HG02870 (cell line): Measurements from ENCODE around the gene SOX10.
"Not testable (repeated sequence)": the region's sequence is repeated elsewhere in the genome, so short reads cannot be mapped to it uniquely, and the experiment has no call there.

Source experiments
- ATAC-seq: cut with Tn5 transposase; IDR thresholded peaks from one replicate; pipeline ENCODE4 v1.9.1; 2021; ENCODE audit warnings: mild to moderate bottlenecking, moderate library complexity; ENCODE audit not compliant: unreplicated experiment

Gene SOX10

DNA sequence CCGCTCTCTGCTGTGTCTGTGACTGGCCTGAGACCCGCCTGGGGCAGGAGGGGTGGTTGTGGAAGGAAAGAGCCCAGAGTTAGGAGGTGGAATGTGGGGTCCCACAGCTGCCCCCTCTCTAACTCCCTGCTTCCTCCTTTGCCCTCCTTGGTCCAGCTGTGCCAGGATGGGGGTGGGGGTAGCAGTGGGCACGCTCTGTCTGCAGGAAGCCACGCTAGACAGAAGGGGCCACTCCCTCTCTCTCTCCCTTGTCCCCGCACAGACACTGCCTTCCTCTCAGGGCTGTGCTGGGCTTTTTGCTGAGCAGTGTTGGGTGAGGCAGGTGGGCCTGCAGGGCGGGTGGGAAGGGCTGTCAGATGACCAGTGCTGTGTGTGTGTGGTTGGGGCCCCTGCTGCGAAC is 2.0 kb upstream of the SOX10 start:
- no peak for ATAC-seq

DNA sequence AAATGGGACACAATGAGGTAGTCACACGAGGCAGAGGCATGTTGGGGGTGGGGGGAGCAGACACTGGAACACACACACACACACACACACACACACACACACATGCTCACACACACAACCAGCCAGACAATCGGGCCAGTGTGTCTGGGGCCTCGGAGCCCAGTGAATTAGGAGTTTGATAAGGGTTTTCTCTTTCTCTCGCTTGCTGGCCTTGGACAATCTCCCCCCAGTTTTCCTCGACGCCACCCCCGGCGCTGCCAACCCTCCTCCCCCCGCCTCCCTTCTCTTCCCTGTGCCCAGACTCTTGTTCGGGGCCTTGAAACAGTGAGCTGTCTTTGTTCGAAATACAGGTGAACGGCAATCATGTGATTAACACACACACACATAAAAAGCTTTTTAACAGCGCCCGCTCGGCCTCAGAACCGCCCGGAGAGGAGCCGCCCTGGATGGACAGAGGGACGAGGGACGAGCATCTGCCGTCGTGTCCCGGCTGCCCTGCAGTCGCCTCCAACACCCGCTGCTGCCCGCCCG is 1.5 kb upstream of the SOX10 start:
- ATAC-seq: no peak

DNA sequence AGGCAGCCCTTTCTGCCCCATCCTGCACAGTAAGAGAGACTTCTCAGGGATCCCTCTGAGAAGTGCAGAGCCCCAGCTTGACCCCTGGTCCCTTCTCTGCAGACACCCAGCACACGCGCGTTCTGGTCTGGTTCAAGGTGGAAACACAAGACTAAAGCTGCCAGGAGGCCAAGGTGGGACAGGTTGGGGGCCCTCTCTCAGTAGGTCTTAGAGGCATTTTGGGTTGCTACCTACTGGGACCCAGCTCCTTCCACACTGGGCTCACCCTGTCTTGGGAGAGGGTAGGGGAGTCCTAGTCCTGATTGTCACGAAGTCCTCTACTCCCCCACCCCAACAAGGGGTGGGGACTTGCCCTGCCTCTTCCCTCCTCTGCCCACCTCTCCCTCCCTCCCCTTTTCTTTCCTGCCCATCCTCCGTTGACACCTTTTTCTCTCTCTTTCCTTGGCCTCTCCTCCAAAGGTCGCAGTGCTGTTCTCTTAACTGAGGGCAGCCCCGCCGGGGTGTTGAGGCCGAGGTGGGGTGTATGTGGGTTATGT is 763 bp upstream of the SOX10 start:
- no peak for ATAC-seq

DNA sequence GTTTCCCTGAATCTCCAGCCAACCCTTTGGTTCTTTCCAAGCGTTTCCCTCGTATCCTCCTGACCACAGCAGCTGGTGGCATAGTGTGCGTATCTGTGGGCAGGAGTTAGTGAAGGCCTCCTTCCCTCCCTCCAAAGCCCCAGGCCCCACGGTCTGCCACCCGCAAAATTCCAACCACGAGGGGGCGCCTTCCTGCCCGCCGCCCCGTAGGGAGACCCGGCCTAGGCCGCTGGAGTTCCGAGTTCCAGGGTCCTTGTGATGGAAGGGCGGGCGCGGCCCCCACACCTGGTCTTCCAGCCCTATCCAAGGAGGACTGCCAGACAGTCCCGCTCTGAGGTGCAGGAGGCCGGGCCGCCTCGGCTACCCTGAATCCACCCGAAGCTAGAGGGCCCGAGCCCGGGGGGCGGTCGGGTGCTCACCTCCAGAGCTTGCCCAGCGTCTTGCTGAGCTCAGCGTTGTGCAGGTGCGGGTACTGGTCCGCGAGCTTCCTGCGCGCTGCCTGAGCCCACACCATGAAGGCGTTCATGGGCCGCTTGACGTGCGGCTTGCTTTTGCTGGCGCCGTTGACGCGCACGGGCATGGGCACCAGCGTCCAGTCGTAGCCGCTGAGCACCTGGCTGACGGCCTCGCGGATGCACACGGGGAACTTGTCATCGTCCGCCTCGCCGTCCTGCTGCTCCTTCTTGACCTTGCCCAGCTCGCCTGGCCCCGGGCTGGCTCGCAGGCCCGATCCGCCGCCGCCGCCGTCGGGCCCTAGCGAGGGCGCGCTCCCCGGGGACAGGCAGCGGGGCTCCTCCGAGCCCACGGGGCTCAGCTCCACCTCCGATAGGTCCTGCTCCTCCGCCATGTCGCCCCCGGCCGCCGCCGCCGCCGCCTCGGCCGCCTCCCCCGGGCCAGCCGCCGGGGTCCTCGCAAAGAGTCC is 1.2 kb downstream of the SOX10 start:
- no peak for ATAC-seq

DNA sequence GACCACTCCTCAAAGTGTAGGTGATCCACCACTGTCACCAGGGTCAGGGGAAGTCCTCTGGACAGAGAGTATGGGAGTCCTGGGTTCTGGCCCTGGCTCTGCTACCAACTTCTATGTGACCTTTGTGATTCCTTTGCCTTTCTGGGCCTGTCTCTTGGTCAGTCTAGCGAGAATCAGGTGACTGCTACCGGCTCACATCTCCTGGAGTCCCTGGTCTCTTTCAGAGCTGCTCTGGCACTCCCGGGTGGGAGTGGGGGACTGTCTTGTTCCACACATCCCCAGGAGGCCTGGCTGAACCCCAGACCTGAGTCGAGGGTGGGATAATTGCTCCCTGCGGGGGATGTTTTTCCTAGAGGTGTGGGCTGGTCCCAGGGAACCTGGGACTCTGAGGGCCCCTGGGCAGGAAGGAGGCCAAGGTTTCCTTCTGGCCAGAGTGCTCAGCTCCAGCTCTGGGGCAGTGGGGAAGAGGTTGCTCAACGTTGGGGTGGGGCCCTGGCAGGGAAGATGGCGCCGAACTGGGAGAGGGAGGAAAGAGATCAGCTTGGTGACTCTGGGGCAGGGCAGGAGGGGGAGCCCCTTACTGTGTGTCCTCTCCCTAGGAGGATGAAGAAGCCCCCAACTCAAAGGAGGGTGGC is 2.1 kb downstream of the SOX10 start:
- ATAC-seq: no peak

DNA sequence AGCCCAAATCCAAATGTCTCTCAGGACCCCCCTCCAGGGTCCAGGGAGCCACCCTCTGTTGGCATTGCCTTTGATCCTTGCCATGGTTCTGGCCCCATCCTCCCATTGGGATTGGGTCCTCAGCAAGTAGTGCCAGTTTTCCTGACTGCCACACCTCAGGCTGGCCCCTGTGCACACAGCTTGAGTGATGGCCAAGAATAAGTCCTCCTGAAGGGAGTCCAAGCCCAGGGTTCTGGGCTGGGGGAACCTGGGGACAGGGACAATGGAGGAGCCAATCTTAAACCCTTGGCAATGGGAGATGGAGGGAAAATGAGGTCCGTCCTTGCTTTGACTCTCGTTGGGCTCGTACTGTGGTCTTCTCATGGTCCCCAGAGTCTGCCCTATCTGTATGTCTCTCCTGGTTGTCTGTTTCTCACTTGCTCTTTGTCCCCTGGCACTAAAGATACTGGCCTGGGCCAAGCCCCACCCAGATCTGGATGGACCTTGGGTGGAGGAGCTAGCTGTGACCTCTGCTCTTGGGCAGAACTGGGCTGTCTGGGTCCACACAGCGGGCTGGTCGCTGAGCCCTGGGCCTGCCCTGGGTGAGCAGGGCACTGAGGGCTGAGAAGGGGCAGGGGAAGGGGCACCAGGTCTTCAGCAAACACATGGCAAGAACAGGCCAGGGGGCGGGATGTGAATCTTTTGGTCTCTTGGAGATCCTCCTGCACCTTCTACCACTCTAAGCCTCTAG is 2.9 kb downstream of the SOX10 start:
- ATAC-seq: no peak

DNA sequence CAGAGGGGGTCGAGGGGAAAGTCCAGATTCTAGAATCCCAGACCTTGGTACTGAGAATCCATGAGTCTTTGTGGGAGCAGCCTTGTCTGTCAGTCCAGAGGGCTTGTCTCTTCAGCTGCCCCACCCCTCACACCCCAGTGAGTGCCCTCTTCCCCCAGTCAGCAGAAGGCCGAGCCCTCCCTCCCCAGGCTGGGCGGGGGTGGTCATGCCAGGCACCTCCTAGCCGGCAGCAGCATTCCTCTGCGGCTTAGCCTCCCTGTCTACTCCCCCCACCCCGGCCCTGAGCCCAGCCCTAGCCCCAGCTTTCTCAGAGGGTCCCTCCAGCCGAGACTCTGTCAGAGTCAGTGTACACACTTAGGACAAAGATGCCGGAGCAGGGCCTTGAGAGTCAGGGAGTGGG is 4.6 kb downstream of the SOX10 start:
- ATAC-seq: no peak

DNA sequence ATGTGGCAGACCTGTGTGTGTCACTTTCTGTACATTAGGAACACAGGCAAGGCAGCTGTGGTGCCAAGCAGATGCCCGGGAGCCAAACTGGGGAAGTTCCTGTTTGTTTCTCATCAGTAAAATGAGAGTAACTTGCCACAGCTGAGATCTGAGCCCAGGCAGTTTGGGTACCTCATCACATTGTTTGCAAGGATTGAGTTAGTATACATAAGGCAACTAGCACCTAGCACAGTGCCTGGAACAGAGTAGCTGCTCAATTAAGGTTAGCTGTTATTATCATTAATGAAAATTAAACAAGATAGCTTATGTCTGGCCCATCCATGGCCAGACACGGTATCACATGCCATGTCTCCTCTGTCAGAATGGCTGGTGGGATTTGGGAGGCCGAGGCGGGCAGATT is 7.8 kb downstream of the SOX10 start:
- no peak for ATAC-seq

DNA sequence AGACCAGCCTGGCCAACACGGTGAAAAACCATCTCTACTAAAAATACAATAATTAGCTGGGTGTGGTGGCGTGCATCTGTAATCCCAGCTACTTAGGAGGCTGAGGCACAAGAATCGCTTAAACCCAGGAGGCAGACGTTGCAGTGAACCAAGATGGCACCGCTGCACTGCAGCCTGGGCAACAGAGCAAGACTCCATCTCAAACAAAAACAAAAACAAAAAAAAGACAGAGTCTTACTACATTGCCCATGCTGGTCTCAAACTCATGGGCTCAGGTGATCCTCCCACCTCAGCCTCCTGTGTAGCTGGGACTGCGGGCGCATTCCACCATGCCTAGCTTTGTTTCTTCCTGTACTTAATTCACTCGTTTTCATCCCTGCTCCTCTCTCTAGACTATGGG is 8.3 kb downstream of the SOX10 start:
- ATAC-seq: not testable (repeated sequence)

DNA sequence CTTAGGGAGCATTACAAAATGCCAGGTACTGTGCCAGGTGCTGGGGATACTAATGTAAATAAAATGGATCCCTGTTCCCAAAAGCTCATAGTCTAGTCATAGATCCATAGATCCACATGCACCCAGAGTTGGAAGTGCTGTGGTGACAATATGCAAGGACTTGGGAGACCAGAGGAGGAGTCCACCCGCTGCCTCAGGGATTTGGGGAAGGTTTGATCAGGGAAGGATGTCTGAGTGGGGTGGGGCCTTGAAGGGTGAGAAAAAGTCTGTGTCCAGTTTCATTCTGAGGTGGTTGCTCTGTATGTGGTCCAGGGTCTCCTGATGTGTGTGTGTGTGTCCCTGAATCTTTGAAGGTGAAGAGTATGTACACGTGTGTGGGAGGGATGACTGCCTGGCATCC is 9.2 kb downstream of the SOX10 start:
- no peak for ATAC-seq

DNA sequence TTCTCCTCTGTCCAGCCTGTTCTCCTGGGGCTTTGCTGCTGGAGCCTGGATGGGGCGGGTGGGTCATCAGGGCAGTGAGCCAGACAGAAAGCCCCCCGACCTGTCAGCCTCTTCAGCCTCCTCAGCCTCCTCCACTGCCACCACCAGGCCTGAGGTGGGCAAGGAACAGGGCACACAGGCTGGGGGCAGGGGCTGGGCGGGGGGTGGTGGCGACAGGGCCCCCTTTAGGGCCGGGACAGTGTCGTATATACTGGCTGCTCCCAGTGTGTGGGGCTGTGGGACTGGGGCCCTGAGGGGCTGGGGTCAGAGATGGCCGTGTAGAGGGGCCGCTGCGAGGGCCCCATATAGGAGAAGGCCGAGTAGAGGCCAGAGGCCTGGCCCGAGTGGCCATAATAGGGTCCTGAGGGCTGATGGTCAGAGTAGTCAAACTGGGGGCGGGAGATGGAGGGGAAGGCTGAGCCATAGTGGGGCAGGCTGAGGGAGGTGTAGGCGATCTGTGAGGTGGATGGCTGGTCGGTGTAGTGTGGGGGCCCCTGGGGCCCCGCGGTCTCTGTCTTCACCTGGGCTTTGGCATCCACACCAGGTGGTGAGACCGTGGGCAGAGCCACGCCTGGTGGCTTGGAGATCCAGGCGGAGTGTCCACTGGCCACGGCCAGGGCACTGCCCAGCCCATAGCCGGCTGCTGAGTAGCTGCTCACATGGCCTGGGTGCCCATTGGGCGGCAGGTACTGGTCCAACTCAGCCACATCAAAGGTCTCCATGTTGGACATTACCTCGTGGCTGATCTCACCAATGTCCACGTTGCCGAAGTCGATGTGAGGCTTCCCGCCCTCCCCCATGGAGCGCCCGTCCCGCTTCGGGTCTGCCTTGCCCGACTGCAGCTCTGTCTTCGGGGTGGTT is 10.8 kb downstream of the SOX10 start:
- ATAC-seq: no peak

DNA sequence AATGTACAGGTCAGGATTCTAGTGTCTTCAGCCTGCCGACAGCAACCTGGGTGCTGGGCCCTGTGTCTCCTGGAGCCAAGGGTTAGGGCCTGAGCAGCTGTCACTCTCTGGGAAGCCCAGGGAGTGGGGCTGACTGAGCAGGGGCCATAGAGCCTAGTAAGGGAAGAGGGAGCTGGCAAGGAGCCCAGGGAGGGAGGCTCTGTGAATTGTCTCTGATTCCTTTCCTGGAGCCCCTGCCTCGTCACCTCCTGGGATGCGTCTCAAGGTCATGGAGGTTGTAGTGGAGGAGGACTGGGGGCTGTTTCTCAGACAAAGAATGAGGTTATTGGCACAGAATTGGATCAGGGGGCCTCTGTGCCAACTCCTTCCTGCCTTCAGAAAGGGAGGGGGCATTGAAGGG is 11.8 kb downstream of the SOX10 start:
- no peak for ATAC-seq

DNA sequence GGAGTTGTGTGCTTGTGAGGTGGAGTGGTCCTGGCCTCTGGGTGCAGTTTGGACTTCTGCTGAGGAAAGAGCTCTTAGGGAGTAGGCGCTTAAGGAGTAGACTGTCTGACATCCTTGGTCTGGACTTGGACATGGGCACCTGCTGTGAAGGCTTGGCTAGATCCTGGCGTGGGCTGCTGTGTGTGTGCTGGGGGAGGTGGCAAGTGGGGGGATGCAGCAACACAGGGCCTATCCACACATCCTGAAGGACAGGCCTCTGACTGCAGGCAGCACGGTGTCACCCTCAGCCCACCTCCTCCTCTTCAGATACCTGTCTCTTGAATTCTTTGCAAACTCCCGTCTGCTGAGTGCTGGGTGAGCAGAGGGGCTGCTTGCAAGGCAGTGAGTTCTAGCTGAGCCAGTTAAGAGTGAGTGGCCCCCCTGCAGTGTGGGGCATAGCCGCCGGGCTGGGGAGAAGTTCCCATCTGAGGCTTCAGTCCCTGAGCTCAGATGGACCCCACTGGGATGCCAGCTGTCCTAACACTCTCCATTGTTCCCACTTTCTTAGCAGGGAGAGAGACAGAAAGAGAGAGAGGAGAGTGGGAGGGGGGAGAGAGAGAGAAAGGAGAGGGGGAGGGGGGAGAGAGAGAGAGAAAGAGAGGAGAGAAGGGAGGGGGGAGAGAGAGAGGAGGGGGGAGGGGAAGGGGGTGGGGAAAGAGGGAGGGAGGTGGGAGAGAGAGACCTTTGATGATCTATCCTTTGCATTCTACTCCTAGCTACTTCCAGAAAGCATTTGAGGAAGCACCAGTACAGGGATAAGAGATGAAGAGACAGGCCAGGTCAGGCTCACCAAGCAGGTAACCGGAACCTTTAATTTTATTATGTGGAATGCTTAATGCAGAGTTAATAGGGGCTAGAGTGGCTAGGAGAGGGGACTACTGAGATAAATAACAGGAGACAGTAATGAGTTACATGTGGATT is 12.6 kb downstream of the SOX10 start:
- ATAC-seq: no peak

DNA sequence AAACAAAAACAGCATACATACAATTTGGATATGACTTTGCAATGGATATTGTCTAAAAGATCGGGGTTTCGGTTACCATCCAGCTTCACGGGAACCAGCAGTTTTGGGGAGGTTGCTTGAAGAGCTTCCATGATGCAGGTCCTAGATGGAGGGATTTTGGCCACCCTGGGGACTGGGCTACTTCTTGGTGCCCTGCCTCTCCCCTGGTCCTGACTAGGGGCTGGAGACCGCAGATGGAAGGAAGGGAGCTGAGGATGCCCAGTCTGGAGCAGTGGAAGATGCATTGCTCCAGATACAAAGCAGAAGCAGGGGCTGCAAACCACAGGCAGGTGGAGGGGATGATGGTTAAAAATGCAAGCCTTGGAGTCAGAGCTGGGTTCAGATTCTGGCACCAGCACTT is 13.5 kb downstream of the SOX10 start:
- ATAC-seq: no peak

DNA sequence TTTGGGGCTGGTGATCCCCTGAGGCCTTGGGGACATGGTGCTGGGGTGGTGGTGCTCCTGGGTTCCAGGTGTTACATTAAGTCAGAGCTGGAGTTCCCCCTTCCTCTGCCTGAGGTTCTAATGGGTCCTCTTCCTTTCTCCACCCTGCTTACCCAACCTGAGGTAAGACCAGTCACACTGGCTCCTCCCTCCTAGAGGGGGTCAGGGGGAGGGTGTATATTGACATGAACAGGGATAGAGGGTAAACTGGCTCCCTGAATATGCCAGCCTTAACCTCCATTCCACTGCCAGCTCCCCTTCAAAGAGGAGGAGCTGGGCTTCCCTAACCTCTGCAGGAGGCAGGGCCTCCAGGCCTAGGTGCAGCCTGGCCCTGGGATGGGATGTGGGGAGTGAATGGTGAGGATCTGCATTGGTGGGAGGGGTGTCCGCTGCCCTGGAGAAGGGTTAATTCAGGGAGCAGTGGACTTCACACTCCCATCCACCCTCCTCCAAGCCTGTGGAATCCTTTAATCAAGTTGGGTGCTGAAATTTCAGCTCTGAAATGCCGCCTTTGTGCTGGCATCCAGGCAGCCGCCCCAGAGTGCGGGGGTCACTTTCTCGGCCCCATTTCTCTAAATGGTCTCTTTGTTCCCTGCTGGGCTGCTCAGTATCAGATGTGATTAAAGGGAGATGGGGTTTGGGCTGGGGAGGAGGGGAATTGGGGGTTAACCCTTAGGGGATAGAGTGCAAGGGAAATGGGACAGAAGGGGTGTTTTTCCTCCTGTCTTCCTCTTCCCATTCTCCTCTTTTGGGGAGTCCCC is 15.7 kb downstream of the SOX10 start:
- ATAC-seq: no peak

DNA sequence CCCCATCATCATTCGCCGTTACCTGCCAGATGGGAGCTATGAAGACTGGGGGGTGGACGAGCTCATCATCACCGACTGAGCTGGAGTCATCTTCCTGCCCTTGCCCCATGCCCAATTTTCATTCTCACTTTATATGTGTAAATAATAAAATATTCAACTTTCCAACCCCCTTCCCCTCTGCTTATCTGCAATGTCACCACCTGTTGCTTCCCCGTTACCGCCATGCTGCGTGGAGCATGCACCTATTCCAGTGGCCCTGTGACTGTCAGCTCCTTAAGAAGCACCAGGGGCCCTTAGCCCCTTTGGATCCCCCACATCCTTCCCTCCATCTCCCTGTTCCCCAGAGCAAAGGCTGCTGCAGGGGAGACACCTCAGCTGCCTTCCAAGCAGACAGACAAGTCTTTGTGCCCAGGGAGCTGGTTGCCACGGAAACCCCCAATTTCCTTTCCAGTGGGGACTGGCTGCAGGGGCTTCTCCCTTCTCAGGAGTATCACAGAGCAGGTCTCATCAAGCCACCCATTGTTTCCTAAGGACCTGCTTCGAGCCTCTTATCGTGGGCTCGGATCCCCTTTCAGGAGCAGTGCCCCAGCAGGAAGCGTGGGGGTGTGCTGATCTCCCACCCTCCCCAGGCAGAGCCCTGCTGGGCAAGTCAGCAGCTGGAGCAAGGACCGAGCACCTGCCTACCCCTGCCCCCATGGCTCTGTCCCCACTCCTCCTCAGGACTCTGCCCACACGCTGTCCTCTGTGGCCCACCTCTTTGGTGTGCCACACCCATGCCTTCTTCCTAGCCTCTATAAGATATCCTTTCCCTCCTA is 16.5 kb downstream of the SOX10 start:
- ATAC-seq: no peak

DNA sequence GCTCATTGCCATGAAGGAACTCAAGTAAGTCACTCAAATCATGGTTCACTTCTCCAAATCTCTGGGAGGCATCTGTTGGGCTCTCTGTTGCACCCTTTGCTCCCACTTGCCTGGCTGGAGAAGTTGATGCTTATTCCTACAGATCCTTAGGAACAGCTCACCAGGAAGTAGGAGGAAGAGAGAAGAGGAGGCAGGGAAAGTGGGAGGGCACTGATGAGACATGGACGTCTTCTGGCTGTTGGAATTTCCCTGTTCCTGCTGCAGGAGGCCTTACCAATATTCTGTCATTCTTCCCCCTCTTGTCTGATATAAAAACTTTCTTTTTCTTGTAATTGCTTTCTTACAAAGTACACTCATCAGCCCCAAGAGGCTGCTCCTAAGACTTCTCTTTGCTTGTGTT is 17.2 kb downstream of the SOX10 start:
- no peak for ATAC-seq
